RWPE1 (cell line): ENCODE data around the gene KRTAP10-9.
"Not testable (repeated sequence)": the region's sequence is repeated elsewhere in the genome, so short reads cannot be mapped to it uniquely, and the experiment has no call there.

Source experiments
- CTCF ChIA-PET: fragments of 350-600 bp; sonication (Branson Sonifier 250); formaldehyde crosslinking; extraction: SDS; loops from one replicate; lab custom pipeline; 2021; lab: Yijun Ruan, JAX
- POLR2A ChIA-PET: fragments of 400-600 bp; formaldehyde crosslinking; extraction: SDS; loops from one replicate; lab custom pipeline; 2020; ENCODE audit warnings: antibody characterized with exemption; ENCODE audit not compliant: low non-redundant PET; lab: Yijun Ruan, JAX
- DNase-seq: peaks from one replicate; pipeline ENCODE4 v3.0.0; 2012; ENCODE audit warnings: low spot score
- H3K27ac ChIP-seq: fragments of 450-650 bp; 2 replicates; pipeline ENCODE4 v1.5.1; 2017
- CTCF ChIP-seq: fragments of 450-650 bp; conservative IDR thresholded peaks from 2 replicates; pipeline ENCODE4 v1.5.1; 2017; ENCODE audit warnings: low read depth, mild to moderate bottlenecking

KRTAP10-9 gene

GRCh38 chr21:44630440-44630839 lies 3.5 kb downstream of the KRTAP10-9 start:
- POLR2A ChIA-PET, result no interaction called here
- H3K27ac ChIP-seq, result no peak overlapping the region
- CTCF ChIA-PET, result interaction anchor here (0.7 kb wide), 2 partner anchors 110 to 219 kb away, joined by 3 to 5 read pairs; no protein-coding TSS in a partner anchor
- DNase-seq, result no peak
- no peak for TF ChIP-seq CTCF

- TF ChIP-seq CTCF, result no peak
- no peak overlapping the region for H3K27ac ChIP-seq
- POLR2A ChIA-PET, result no interaction called here
- CTCF ChIA-PET, result no interaction called here
- DNase-seq, result no peak
Measured at GRCh38 chr21:44632067-44632466, 5.2 kb downstream of the KRTAP10-9 start.

GRCh38 chr21:44636209-44637017 lies 9.5 kb downstream of the KRTAP10-9 start:
- CTCF ChIA-PET, result interaction anchor here (0.6 kb wide), 1 partner anchor 88 kb away, joined by 5 read pairs; no protein-coding TSS in a partner anchor
- POLR2A ChIA-PET, result no interaction called here
- H3K27ac ChIP-seq, result no peak overlapping the region
- DNase-seq, result no peak
- no peak for TF ChIP-seq CTCF

- no peak for DNase-seq
- ChIA-PET CTCF (interaction anchor here (0.7 kb wide), 1 partner anchor 115 kb away, joined by 6 read pairs; no protein-coding TSS in a partner anchor), POLR2A (no interaction called here)
- TF ChIP-seq CTCF, result no peak
- no peak within 1 kb of the TSS for H3K27ac ChIP-seq
Measured at GRCh38 chr21:44637018-44637850, 10.3 kb downstream of the KRTAP10-9 start, which contains the start of gene KRTAP10-10. Gene KRTAP10-10, plus strand, starts transcription at chr21:44637356. Its CDS starts 62 bp downstream, at chr21:44637418.

GRCh38 chr21:44637851-44638348 lies 11.0 kb downstream of the KRTAP10-9 start:
- DNase-seq, POLR2A ChIA-PET, H3K27ac ChIP-seq: not testable (repeated sequence)
- CTCF ChIA-PET, result interaction anchor here (0.7 kb wide), 1 partner anchor 114 kb away, joined by 6 read pairs; no protein-coding TSS in a partner anchor

GRCh38 chr21:44638506-44639330 lies 11.8 kb downstream of the KRTAP10-9 start:
- POLR2A ChIA-PET, DNase-seq, CTCF ChIA-PET, H3K27ac ChIP-seq: not testable (repeated sequence)

GRCh38 chr21:44639331-44639655 lies 12.4 kb downstream of the KRTAP10-9 start:
- no peak for DNase-seq
- ChIA-PET POLR2A (no interaction called here), CTCF (no interaction called here)
- TF ChIP-seq CTCF, result no peak
- H3K27ac ChIP-seq, result no peak overlapping the region
